SK-N-SH (cell line): ENCODE results near the gene SMYD3. TPM values are rescaled to one million over a fixed set of nuclear protein-coding genes. Genes with fewer than 3 reads are reported as not detected.
A peak's percentile ranks its signal among the peaks of the same experiment; 100 is the strongest.

ENCODE experiments used
- CTCF ChIA-PET: fragments of 300-600, 350-600 bp; formaldehyde crosslinking; extraction: SDS; loops from one replicate; lab custom pipeline; 2021; lab: Yijun Ruan, JAX
- POLR2A ChIA-PET: fragments of 350-600 bp; sonication (Branson Sonifier 250); formaldehyde crosslinking; extraction: SDS; loops from one replicate; lab custom pipeline; 2020; ENCODE audit warnings: antibody characterized with exemption, inconsistent platforms; lab: Yijun Ruan, JAX
- DNase-seq: peaks from one replicate; pipeline ENCODE4 v3.0.0; 2012
- H2AFZ ChIP-seq: fragments of 200-600 bp; sonication (generic); 2 replicates; pipeline ENCODE4 v1.8.1; 2016; ENCODE audit warnings: antibody characterized with exemption, mild to moderate bottlenecking, low read depth
- H3F3A ChIP-seq: fragments of 200-600 bp; sonication (generic); replicated peaks from 2 replicates; pipeline ENCODE3; 2016; ENCODE audit warnings: antibody characterized with exemption, mild to moderate bottlenecking; ENCODE audit not compliant: insufficient read depth
- H3K27ac ChIP-seq, 2 experiments: fragments of 200-500 bp in 1 of 2; fragments of 200-600 bp in 1 of 2; sonication (Bioruptor generic) in 1 of 2; sonication (generic), shearing (Covaris generic) in 1 of 2; 2 replicates each; pipeline versions ENCODE4 v1.5.1 to v1.6.1; 2014 to 2016; ENCODE audit warnings: low read depth in 2 of 2, inconsistent platforms in 1 of 2, low read length in 1 of 2, mild to moderate bottlenecking in 1 of 2, mixed read lengths in 1 of 2
- H3K27me3 ChIP-seq: fragments of 200-600 bp; sonication (generic), shearing (Covaris generic); 2 replicates; pipeline ENCODE4 v1.6.1; 2016; ENCODE audit warnings: mixed run types; ENCODE audit not compliant: insufficient read depth
- H3K36me3 ChIP-seq, 2 experiments: fragments of 200-500 bp in 1 of 2; fragments of 200-600 bp in 1 of 2; sonication (Bioruptor generic) in 1 of 2; sonication (generic) in 1 of 2; replicated peaks in 1 of 2; 2 replicates each; pipeline versions ENCODE3 to v1.5.1; 2014 to 2016; ENCODE audit warnings: low read length in 1 of 2, mild to moderate bottlenecking in 1 of 2; ENCODE audit not compliant: insufficient read depth in 2 of 2, control insufficient read depth in 1 of 2
- H3K4me1 ChIP-seq, 2 experiments: fragments of 200-500 bp in 1 of 2; fragments of 200-600 bp in 1 of 2; sonication (Bioruptor generic) in 1 of 2; sonication (generic), shearing (Covaris generic) in 1 of 2; 2 replicates each; pipeline versions ENCODE4 v1.5.1 to v1.6.1; 2014 to 2016; ENCODE audit warnings: low read depth in 1 of 2, low read length in 1 of 2, mixed run types in 1 of 2; ENCODE audit not compliant: insufficient read depth in 2 of 2, control insufficient read depth in 1 of 2
- H3K4me2 ChIP-seq: fragments of 200-600 bp; sonication (generic), shearing (Covaris generic); 2 replicates; pipeline ENCODE4 v1.6.1; 2017; ENCODE audit warnings: mixed run types
- H3K4me3 ChIP-seq, 2 experiments: fragments of 200-500 bp in 1 of 2; fragments of 200-600 bp in 1 of 2; sonication (Bioruptor generic) in 1 of 2; sonication (generic), shearing (Covaris generic) in 1 of 2; 2 replicates each; pipeline versions ENCODE4 v1.5.1 to v1.8.1; 2014 to 2016; ENCODE audit warnings: low read depth in 2 of 2, inconsistent platforms in 1 of 2, low read length in 1 of 2, mild to moderate bottlenecking in 1 of 2, mixed read lengths in 1 of 2, moderate library complexity in 1 of 2
- H3K79me2 ChIP-seq: fragments of 200-600 bp; sonication (generic); 2 replicates; pipeline ENCODE4 v1.8.1; 2017; ENCODE audit warnings: mild to moderate bottlenecking; ENCODE audit not compliant: insufficient read depth
- H3K9ac ChIP-seq: fragments of 200-600 bp; sonication (generic); 2 replicates; pipeline ENCODE4 v1.6.1; 2017; ENCODE audit warnings: mixed run types
- H3K9me2 ChIP-seq: fragments of 200-600 bp; sonication (generic); 2 replicates; pipeline ENCODE4 v1.6.1; 2017; ENCODE audit warnings: mixed run types
- H3K9me3 ChIP-seq: fragments of 200-600 bp; sonication (generic); 2 replicates; pipeline ENCODE4 v1.6.1; 2017; ENCODE audit warnings: mixed run types, mild to moderate bottlenecking, moderate library complexity
- H4K20me1 ChIP-seq: fragments of 200-600 bp; sonication (generic); 2 replicates; pipeline ENCODE4 v1.6.1; 2017; ENCODE audit warnings: mild to moderate bottlenecking, mixed run types; ENCODE audit not compliant: insufficient read depth
- CHD2 ChIP-seq: fragments of 150-350 bp; IDR thresholded peaks from 2 replicates; pipeline ENCODE4 v1.6.1; 2018; ENCODE audit warnings: low read length; ENCODE audit not compliant: partially characterized antibody
- EZH2phosphoT487 ChIP-seq: fragments of 200-600 bp; sonication (generic); IDR thresholded peaks from 2 replicates; pipeline ENCODE4 v1.6.1; 2017; ENCODE audit warnings: low read depth, mixed run types, mild to moderate bottlenecking, antibody characterized with exemption, moderate library complexity, borderline replicate concordance
- FOSL2 ChIP-seq: IDR thresholded peaks from 2 replicates; pipeline ENCODE4 v1.4.0; 2012; ENCODE audit warnings: low read depth, mild to moderate bottlenecking, moderate library complexity, borderline replicate concordance
- FOXJ3 ChIP-seq: sonication (generic); formaldehyde crosslinking; IDR thresholded peaks from 2 replicates; pipeline ENCODE4 v1.5.1; 2020; ENCODE audit warnings: mild to moderate bottlenecking, missing genetic modification reagents
- FOXM1 ChIP-seq: IDR thresholded peaks from 2 replicates; pipeline ENCODE4 v1.4.0; 2012; ENCODE audit warnings: low read depth, mild to moderate bottlenecking
- MEF2A ChIP-seq: IDR thresholded peaks from 2 replicates; pipeline ENCODE4 v1.4.0; 2012; ENCODE audit warnings: low read depth, borderline replicate concordance
- RAD21 ChIP-seq: IDR thresholded peaks from 2 replicates; pipeline ENCODE4 v1.6.1; 2012; ENCODE audit warnings: mild to moderate bottlenecking, low read length
- SIN3A ChIP-seq: IDR thresholded peaks from 2 replicates; pipeline ENCODE4 v1.6.1; 2012; ENCODE audit warnings: low read depth, mild to moderate bottlenecking, low read length, moderate library complexity, borderline replicate concordance
- SMC3 ChIP-seq: IDR thresholded peaks from 2 replicates; pipeline ENCODE4 v1.6.1; 2012; ENCODE audit warnings: low read depth, low read length, improper control_type of control experiment
- YY1 ChIP-seq: IDR thresholded peaks from 2 replicates; pipeline ENCODE4 v1.4.0; 2012; ENCODE audit warnings: low read depth, mild to moderate bottlenecking
- WGBS: methylation state at CpG from one replicate; pipeline ENCODE4 v1.1.6; 2017; ENCODE audit warnings: low lambda C conversion rate; 5-methylcytosine and 5-hydroxymethylcytosine counted together
- polyA plus RNA-seq, 3 experiments: library from polyadenylated mRNA; depleted of rRNA; stranded (reverse); fragments of >200 nt; gene quantifications; 2 replicates each; pipeline ENCODE4 v1.2.3, GENCODE V29; 2012
- TF ChIP-seq, protein P1 (sequence below): IDR thresholded peaks from 2 replicates; pipeline ENCODE4 v1.4.0; 2012; ENCODE audit warnings: low read depth
- TF ChIP-seq, protein P2 (sequence below): IDR thresholded peaks from 2 replicates; pipeline ENCODE4 v1.4.0; 2012; ENCODE audit warnings: low read depth, borderline replicate concordance
- TF ChIP-seq, protein P3 (sequence below): fragments of 200-600 bp; sonication (generic); IDR thresholded peaks from 2 replicates; pipeline ENCODE4 v1.6.1; 2017; ENCODE audit warnings: antibody characterized with exemption, mild to moderate bottlenecking, moderate library complexity

SMYD3 gene
- polyA plus RNA-seq, 1 of the 3 experiments (the other 2 are of a cell fraction) = 31.4 TPM

DNA sequence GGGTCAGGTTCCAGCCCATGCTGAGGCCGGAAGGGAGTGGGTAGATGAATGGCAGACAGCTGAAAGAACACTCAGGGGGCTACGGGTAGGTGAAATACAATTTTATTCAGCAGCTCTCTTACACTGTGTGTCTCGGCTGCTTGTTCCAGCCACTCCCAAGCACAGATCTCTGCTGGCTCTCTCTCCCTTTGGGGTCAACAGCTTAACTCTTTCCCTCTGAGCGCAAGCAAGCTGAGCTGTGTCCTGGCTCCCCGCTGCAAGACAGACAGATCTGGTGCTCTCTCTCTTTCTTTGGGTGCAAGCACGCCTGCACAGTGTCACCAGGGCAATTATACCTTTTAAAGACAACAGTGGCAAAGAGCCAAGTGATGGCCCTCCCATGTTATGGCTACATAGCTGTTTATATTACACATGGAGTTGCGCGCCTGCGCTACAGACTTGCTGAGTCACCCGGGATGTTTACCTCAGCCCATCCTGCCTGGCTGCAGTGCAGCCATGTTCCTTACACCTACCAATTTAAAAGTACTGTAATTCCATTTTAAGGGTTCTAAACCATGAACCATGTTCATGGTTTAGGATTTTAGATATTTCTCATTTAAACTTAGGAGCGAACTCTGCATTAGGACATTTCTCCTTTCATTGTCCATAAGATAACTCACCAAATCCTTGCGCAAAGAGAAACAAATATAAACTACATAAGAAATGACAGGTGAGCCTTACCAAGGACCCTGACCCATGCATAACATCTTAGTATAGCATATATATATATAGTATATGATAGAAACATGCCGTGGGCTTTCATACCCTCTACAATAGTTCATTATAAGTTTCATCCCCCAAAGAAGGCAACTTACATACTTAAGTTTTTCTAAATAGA, 396.5 kb downstream of the SMYD3 start:
- no peak overlapping the region for H2AFZ ChIP-seq
- H3K9me3 ChIP-seq = no peaks in the 10 kb centered on the region
- no peak overlapping the region for H3K9ac ChIP-seq
- H3K79me2 ChIP-seq = no peaks in the 10 kb centered on the region
- H3K4me1 ChIP-seq = peaks cover 21 to 29% of the 10 kb centered on the region in 2 experiments; a peak in 3 of 4 replicates
- H3K4me2 ChIP-seq = no peak overlapping the region
- peak overlapping the region in 1 of 2 experiments; percentile 65; a peak in 2 of 4 replicates for H3K27ac ChIP-seq
- CTCF ChIA-PET = interaction anchor here (0.7 to 1.3 kb wide), 2 partner anchors 8 to 382 kb away, joined by 3 read pairs; no protein-coding TSS in a partner anchor
- no peaks in the 10 kb centered on the region for H3K9me2 ChIP-seq
- no peak overlapping the region for H3K4me3 ChIP-seq
- POLR2A ChIA-PET = no interaction called here
- H3K36me3 ChIP-seq = no peaks in the 10 kb centered on the region
- TF ChIP-seq, protein P1, sequence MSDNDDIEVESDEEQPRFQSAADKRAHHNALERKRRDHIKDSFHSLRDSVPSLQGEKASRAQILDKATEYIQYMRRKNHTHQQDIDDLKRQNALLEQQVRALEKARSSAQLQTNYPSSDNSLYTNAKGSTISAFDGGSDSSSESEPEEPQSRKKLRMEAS = no peak
- TF ChIP-seq CHD2 (no peak), FOXJ3 (CRISPR knock-in tag) (peak; percentile 48; the same call in 1 of the 2 replicates), YY1 (no peak), RAD21 (0 out of 2 replicates have a peak, but pooled peaks have one; percentile 2), FOSL2 (no peak), SIN3A (no peak), MEF2A (no peak), SMC3 (no peak), FOXM1 (no peak), EZH2phosphoT487 (no peak)
- TF ChIP-seq, protein P2, sequence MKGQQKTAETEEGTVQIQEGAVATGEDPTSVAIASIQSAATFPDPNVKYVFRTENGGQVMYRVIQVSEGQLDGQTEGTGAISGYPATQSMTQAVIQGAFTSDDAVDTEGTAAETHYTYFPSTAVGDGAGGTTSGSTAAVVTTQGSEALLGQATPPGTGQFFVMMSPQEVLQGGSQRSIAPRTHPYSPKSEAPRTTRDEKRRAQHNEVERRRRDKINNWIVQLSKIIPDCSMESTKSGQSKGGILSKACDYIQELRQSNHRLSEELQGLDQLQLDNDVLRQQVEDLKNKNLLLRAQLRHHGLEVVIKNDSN = no peak
- TF ChIP-seq, protein P3, sequence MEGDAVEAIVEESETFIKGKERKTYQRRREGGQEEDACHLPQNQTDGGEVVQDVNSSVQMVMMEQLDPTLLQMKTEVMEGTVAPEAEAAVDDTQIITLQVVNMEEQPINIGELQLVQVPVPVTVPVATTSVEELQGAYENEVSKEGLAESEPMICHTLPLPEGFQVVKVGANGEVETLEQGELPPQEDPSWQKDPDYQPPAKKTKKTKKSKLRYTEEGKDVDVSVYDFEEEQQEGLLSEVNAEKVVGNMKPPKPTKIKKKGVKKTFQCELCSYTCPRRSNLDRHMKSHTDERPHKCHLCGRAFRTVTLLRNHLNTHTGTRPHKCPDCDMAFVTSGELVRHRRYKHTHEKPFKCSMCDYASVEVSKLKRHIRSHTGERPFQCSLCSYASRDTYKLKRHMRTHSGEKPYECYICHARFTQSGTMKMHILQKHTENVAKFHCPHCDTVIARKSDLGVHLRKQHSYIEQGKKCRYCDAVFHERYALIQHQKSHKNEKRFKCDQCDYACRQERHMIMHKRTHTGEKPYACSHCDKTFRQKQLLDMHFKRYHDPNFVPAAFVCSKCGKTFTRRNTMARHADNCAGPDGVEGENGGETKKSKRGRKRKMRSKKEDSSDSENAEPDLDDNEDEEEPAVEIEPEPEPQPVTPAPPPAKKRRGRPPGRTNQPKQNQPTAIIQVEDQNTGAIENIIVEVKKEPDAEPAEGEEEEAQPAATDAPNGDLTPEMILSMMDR = no peak
- peak; percentile 30 for DNase-seq
- H3K27me3 ChIP-seq = no peaks in the 10 kb centered on the region
- WGBS = 73% methylated on average over 12 of the region's 13 CpGs
- no peaks in the 10 kb centered on the region for H4K20me1 ChIP-seq
- H3F3A ChIP-seq = peaks cover 14% of the 10 kb centered on the region
